ENCODE data around the gene IRF1.
A peak's percentile ranks its signal among the peaks of the same experiment; 100 is the strongest.

Gene IRF1

GRCh38 chr5:132483101-132483500 is 7.5 kb downstream of the IRF1 start:
- Histone ChIP-seq H2AFZ (ENCODE audit: low read depth, low read length) (no peak overlapping the region), H3K18ac (ENCODE audit: low read depth in 1 of 2, low read length in 2 of 2) (no peak overlapping the region), H3K9me3 (ENCODE audit: control insufficient read depth, low read length) (no peaks in the 10 kb centered on the region), H2BK5ac (ENCODE audit: low read depth, low read length, poor library complexity, severe bottlenecking) (no peak overlapping the region), H2BK12ac (ENCODE audit: low read length in 2 of 2) (no peak overlapping the region), H3K9ac (ENCODE audit: low read length) (no peak overlapping the region), H2BK15ac (ENCODE audit: low read depth, poor library complexity, severe bottlenecking) (no peak overlapping the region), H3K79me1 (replicated peaks; ENCODE audit: low read length, poor library complexity, severe bottlenecking) (peaks cover 26% of the 10 kb centered on the region), H3K27me3 (ENCODE audit: control insufficient read depth in 1 of 2, insufficient read depth in 1 of 2, low read length in 2 of 2) (no peaks in the 10 kb centered on the region), H2AK5ac (ENCODE audit: low read length, severe bottlenecking) (no peak overlapping the region), H3K23ac (ENCODE audit: low read length in 2 of 2) (no peak overlapping the region), H4K91ac (ENCODE audit: low read length) (no peak overlapping the region), H3K4ac (ENCODE audit: low read depth in 1 of 2, low read length in 2 of 2) (no peak overlapping the region), H2BK120ac (ENCODE audit: low read depth, low read length) (no peak overlapping the region), H3K14ac (ENCODE audit: low read length in 2 of 2) (no peak overlapping the region), H3K36me3 (ENCODE audit: control insufficient read depth in 1 of 2, insufficient read depth in 2 of 2, low read depth in 1 of 2, low read length in 2 of 2) (peaks cover 57 to 61% of the 10 kb centered on the region in 2 experiments), H3K27ac (ENCODE audit: low read length, poor library complexity, severe bottlenecking) (no peak overlapping the region), H4K8ac (ENCODE audit: low read length) (no peak overlapping the region), H3K4me2 (ENCODE audit: low read length, poor library complexity, severe bottlenecking) (no peak overlapping the region), H3K4me3 (ENCODE audit: insufficient read depth in 1 of 2, low read depth in 1 of 2, low read length in 2 of 2) (no peak overlapping the region), H3K4me1 (ENCODE audit: control insufficient read depth, insufficient read depth, low read depth, low read length) (peaks cover 22% of the 10 kb centered on the region)
- WGBS = 99% methylated on average over 5 of the region's 8 CpGs
- DNase-seq = no peak

GRCh38 chr5:132481596-132482211 is 8.9 kb downstream of the IRF1 start:
- Histone ChIP-seq H3K36me3 (ENCODE audit: control insufficient read depth in 1 of 2, insufficient read depth in 2 of 2, low read depth in 1 of 2, low read length in 2 of 2) (peaks cover 43 to 53% of the 10 kb centered on the region in 2 experiments), H3K4ac (ENCODE audit: low read depth in 1 of 2, low read length in 2 of 2) (no peak overlapping the region), H2BK12ac (ENCODE audit: low read length in 2 of 2) (no peak overlapping the region), H2AK5ac (ENCODE audit: low read length, severe bottlenecking) (no peak overlapping the region), H3K9ac (ENCODE audit: low read length) (no peak overlapping the region), H3K9me3 (ENCODE audit: control insufficient read depth, low read length) (no peaks in the 10 kb centered on the region), H3K18ac (ENCODE audit: low read depth in 1 of 2, low read length in 2 of 2) (no peak overlapping the region), H2BK5ac (ENCODE audit: low read depth, low read length, poor library complexity, severe bottlenecking) (no peak overlapping the region), H3K27ac (ENCODE audit: low read length, poor library complexity, severe bottlenecking) (no peak overlapping the region), H3K4me3 (ENCODE audit: insufficient read depth in 1 of 2, low read depth in 1 of 2, low read length in 2 of 2) (no peak overlapping the region), H3K27me3 (ENCODE audit: control insufficient read depth in 1 of 2, insufficient read depth in 1 of 2, low read length in 2 of 2) (no peaks in the 10 kb centered on the region), H4K8ac (ENCODE audit: low read length) (no peak overlapping the region), H3K14ac (ENCODE audit: low read length in 2 of 2) (no peak overlapping the region), H2BK15ac (ENCODE audit: low read depth, poor library complexity, severe bottlenecking) (no peak overlapping the region), H3K4me2 (ENCODE audit: low read length, poor library complexity, severe bottlenecking) (no peak overlapping the region), H2BK120ac (ENCODE audit: low read depth, low read length) (no peak overlapping the region), H3K79me1 (replicated peaks; ENCODE audit: low read length, poor library complexity, severe bottlenecking) (peaks cover 22% of the 10 kb centered on the region), H2AFZ (ENCODE audit: low read depth, low read length) (no peak overlapping the region), H3K4me1 (ENCODE audit: control insufficient read depth, insufficient read depth, low read depth, low read length) (peaks cover 15% of the 10 kb centered on the region), H3K23ac (ENCODE audit: low read length in 2 of 2) (no peak overlapping the region), H4K91ac (ENCODE audit: low read length) (no peak overlapping the region)
- no peak for DNase-seq
- WGBS = 90% methylated on average over 5 of the region's 5 CpGs

- Histone ChIP-seq H2BK5ac (ENCODE audit: low read depth, low read length, poor library complexity, severe bottlenecking) (no peak overlapping the region), H2BK120ac (ENCODE audit: low read depth, low read length) (no peak overlapping the region)
- WGBS = 89% methylated on average over 4 of the region's 4 CpGs
Measured at GRCh38 chr5:132480893-132481595, 9.5 kb downstream of the IRF1 start.

GRCh38 chr5:132480546-132480892 is 10.1 kb downstream of the IRF1 start:
- WGBS = 95% methylated on average over 5 of the region's 5 CpGs
- Histone ChIP-seq H3K4me3 (ENCODE audit: insufficient read depth in 1 of 2, low read depth in 1 of 2, low read length in 2 of 2) (no peak overlapping the region), H2BK5ac (ENCODE audit: low read depth, low read length, poor library complexity, severe bottlenecking) (no peak overlapping the region), H2BK120ac (ENCODE audit: low read depth, low read length) (no peak overlapping the region), H3K27me3 (ENCODE audit: control insufficient read depth in 1 of 2, insufficient read depth in 1 of 2, low read length in 2 of 2) (no peaks in the 10 kb centered on the region), H3K4me2 (ENCODE audit: low read length, poor library complexity, severe bottlenecking) (no peak overlapping the region), H3K23ac (ENCODE audit: low read length in 2 of 2) (no peak overlapping the region), H2BK12ac (ENCODE audit: low read length in 2 of 2) (no peak overlapping the region), H2AFZ (ENCODE audit: low read depth, low read length) (no peak overlapping the region), H3K14ac (ENCODE audit: low read length in 2 of 2) (no peak overlapping the region), H3K4ac (ENCODE audit: low read depth in 1 of 2, low read length in 2 of 2) (no peak overlapping the region), H3K4me1 (ENCODE audit: control insufficient read depth, insufficient read depth, low read depth, low read length) (peaks cover 10% of the 10 kb centered on the region), H3K9me3 (ENCODE audit: control insufficient read depth, low read length) (no peaks in the 10 kb centered on the region), H2BK15ac (ENCODE audit: low read depth, poor library complexity, severe bottlenecking) (no peak overlapping the region), H2AK5ac (ENCODE audit: low read length, severe bottlenecking) (no peak overlapping the region), H4K8ac (ENCODE audit: low read length) (no peak overlapping the region), H3K79me1 (replicated peaks; ENCODE audit: low read length, poor library complexity, severe bottlenecking) (peaks cover 11% of the 10 kb centered on the region), H3K36me3 (ENCODE audit: control insufficient read depth in 1 of 2, insufficient read depth in 2 of 2, low read depth in 1 of 2, low read length in 2 of 2) (peaks cover 31 to 41% of the 10 kb centered on the region in 2 experiments), H3K18ac (ENCODE audit: low read depth in 1 of 2, low read length in 2 of 2) (no peak overlapping the region), H3K27ac (ENCODE audit: low read length, poor library complexity, severe bottlenecking) (no peak overlapping the region), H3K9ac (ENCODE audit: low read length) (no peak overlapping the region), H4K91ac (ENCODE audit: low read length) (no peak overlapping the region)
- DNase-seq = no peak

More at GRCh38 chr5:132480893-132481595, 9.5 kb downstream of the IRF1 start:
- peaks cover 17% of the 10 kb centered on the region for H3K79me1 ChIP-seq (replicated peaks; ENCODE audit: low read length, poor library complexity, severe bottlenecking)
- peak; percentile 41 for DNase-seq
- H3K18ac ChIP-seq (ENCODE audit: low read depth in 1 of 2, low read length in 2 of 2) = no peak overlapping the region
- no peak overlapping the region for H3K4ac ChIP-seq (ENCODE audit: low read depth in 1 of 2, low read length in 2 of 2)
- peaks cover 36 to 46% of the 10 kb centered on the region in 2 experiments for H3K36me3 ChIP-seq (ENCODE audit: control insufficient read depth in 1 of 2, insufficient read depth in 2 of 2, low read depth in 1 of 2, low read length in 2 of 2)
- H4K8ac ChIP-seq (ENCODE audit: low read length) = no peak overlapping the region
- no peak overlapping the region for H2BK12ac ChIP-seq (ENCODE audit: low read length in 2 of 2)
- H2BK15ac ChIP-seq (ENCODE audit: low read depth, poor library complexity, severe bottlenecking) = no peak overlapping the region
- H3K9ac ChIP-seq (ENCODE audit: low read length) = no peak overlapping the region
- no peak overlapping the region for H3K4me2 ChIP-seq (ENCODE audit: low read length, poor library complexity, severe bottlenecking)
- no peak overlapping the region for H2AFZ ChIP-seq (ENCODE audit: low read depth, low read length)
- H3K14ac ChIP-seq (ENCODE audit: low read length in 2 of 2) = no peak overlapping the region
- H3K23ac ChIP-seq (ENCODE audit: low read length in 2 of 2) = no peak overlapping the region
- no peaks in the 10 kb centered on the region for H3K9me3 ChIP-seq (ENCODE audit: control insufficient read depth, low read length)
- no peak overlapping the region for H3K4me3 ChIP-seq (ENCODE audit: insufficient read depth in 1 of 2, low read depth in 1 of 2, low read length in 2 of 2)
- no peak overlapping the region for H4K91ac ChIP-seq (ENCODE audit: low read length)
- H3K4me1 ChIP-seq (ENCODE audit: control insufficient read depth, insufficient read depth, low read depth, low read length) = peaks cover 10% of the 10 kb centered on the region
- H2AK5ac ChIP-seq (ENCODE audit: low read length, severe bottlenecking) = no peak overlapping the region
- H3K27ac ChIP-seq (ENCODE audit: low read length, poor library complexity, severe bottlenecking) = no peak overlapping the region
- no peaks in the 10 kb centered on the region for H3K27me3 ChIP-seq (ENCODE audit: control insufficient read depth in 1 of 2, insufficient read depth in 1 of 2, low read length in 2 of 2)
